HL-60 (cell line): ENCODE measurements around the gene RNLS.

Source experiments
- DNase-seq, 2 experiments: peaks; one replicate each; pipeline ENCODE4 v3.0.0-alpha.2; 2010 to 2020; ENCODE audit warnings: low read depth in 1 of 2, low spot score in 1 of 2
- H3K27ac ChIP-seq: fragments of 250-450 bp; sonication (Bioruptor Pico); replicated peaks from 2 replicates; pipeline ENCODE4 v1.5.1; 2020; ENCODE audit warnings: mild to moderate bottlenecking, moderate library complexity
- H3K27me3 ChIP-seq: fragments of 250-450 bp; sonication (Bioruptor Pico); 2 replicates; pipeline ENCODE4 v1.5.1; 2021; ENCODE audit warnings: mild to moderate bottlenecking, moderate library complexity; ENCODE audit not compliant: insufficient read depth, poor library complexity, severe bottlenecking
- H3K4me3 ChIP-seq: replicated peaks from 2 replicates; pipeline ENCODE4 v1.5.1; 2011; ENCODE audit warnings: mild to moderate bottlenecking, control low read depth, low read length; ENCODE audit not compliant: insufficient read depth
- GABPA ChIP-seq: IDR thresholded peaks from 2 replicates; pipeline ENCODE4 v1.6.1; 2012; ENCODE audit warnings: low read depth
- POLR2AphosphoS5 ChIP-seq: IDR thresholded peaks from 2 replicates; pipeline ENCODE4 v1.6.1; 2012; ENCODE audit warnings: low read depth
- SPI1 ChIP-seq: IDR thresholded peaks from 2 replicates; pipeline ENCODE4 v1.6.1; 2012; ENCODE audit warnings: low read depth, mild to moderate bottlenecking, borderline replicate concordance
- TF ChIP-seq, protein P1 (sequence below): IDR thresholded peaks from 2 replicates; pipeline ENCODE4 v1.6.1; 2012; ENCODE audit warnings: low read depth; ENCODE audit not compliant: insufficient replicate concordance
- TF ChIP-seq, protein P2 (sequence below): IDR thresholded peaks from one replicate; pipeline ENCODE4 v1.5.1; 2011; ENCODE audit warnings: low read length, control low read depth, inconsistent platforms; ENCODE audit not compliant: insufficient read depth

RNLS gene

DNA sequence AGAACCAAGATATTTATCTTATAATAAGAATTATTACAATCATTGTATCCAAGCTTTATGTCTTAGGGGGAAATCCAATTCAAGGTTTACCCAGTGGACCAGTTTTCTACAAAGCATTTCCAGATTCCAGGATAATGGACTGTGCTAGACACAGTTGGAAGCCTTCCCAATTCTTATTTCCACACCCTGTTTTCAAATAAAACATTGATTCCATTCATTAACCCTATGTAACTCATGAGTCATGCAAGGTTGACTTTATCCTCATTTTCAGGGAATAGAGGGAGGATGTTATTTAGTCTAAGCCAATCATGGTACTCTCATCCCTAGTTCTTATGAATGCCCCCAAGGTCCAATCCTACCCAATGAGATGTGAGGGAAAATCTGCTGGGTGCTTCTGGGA, 145.7 kb downstream of the RNLS start:
- no peak for DNase-seq
- TF ChIP-seq GABPA, result no peak
- TF ChIP-seq, protein P1, sequence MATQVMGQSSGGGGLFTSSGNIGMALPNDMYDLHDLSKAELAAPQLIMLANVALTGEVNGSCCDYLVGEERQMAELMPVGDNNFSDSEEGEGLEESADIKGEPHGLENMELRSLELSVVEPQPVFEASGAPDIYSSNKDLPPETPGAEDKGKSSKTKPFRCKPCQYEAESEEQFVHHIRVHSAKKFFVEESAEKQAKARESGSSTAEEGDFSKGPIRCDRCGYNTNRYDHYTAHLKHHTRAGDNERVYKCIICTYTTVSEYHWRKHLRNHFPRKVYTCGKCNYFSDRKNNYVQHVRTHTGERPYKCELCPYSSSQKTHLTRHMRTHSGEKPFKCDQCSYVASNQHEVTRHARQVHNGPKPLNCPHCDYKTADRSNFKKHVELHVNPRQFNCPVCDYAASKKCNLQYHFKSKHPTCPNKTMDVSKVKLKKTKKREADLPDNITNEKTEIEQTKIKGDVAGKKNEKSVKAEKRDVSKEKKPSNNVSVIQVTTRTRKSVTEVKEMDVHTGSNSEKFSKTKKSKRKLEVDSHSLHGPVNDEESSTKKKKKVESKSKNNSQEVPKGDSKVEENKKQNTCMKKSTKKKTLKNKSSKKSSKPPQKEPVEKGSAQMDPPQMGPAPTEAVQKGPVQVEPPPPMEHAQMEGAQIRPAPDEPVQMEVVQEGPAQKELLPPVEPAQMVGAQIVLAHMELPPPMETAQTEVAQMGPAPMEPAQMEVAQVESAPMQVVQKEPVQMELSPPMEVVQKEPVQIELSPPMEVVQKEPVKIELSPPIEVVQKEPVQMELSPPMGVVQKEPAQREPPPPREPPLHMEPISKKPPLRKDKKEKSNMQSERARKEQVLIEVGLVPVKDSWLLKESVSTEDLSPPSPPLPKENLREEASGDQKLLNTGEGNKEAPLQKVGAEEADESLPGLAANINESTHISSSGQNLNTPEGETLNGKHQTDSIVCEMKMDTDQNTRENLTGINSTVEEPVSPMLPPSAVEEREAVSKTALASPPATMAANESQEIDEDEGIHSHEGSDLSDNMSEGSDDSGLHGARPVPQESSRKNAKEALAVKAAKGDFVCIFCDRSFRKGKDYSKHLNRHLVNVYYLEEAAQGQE, result no peak
- TF ChIP-seq POLR2AphosphoS5, result no peak
- TF ChIP-seq, protein P2, sequence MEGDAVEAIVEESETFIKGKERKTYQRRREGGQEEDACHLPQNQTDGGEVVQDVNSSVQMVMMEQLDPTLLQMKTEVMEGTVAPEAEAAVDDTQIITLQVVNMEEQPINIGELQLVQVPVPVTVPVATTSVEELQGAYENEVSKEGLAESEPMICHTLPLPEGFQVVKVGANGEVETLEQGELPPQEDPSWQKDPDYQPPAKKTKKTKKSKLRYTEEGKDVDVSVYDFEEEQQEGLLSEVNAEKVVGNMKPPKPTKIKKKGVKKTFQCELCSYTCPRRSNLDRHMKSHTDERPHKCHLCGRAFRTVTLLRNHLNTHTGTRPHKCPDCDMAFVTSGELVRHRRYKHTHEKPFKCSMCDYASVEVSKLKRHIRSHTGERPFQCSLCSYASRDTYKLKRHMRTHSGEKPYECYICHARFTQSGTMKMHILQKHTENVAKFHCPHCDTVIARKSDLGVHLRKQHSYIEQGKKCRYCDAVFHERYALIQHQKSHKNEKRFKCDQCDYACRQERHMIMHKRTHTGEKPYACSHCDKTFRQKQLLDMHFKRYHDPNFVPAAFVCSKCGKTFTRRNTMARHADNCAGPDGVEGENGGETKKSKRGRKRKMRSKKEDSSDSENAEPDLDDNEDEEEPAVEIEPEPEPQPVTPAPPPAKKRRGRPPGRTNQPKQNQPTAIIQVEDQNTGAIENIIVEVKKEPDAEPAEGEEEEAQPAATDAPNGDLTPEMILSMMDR, result no peak
- TF ChIP-seq SPI1, result no peak
- no peak overlapping the region for H3K27ac ChIP-seq
- no peak overlapping the region for H3K4me3 ChIP-seq
- no peaks in the 10 kb centered on the region for H3K27me3 ChIP-seq

DNA sequence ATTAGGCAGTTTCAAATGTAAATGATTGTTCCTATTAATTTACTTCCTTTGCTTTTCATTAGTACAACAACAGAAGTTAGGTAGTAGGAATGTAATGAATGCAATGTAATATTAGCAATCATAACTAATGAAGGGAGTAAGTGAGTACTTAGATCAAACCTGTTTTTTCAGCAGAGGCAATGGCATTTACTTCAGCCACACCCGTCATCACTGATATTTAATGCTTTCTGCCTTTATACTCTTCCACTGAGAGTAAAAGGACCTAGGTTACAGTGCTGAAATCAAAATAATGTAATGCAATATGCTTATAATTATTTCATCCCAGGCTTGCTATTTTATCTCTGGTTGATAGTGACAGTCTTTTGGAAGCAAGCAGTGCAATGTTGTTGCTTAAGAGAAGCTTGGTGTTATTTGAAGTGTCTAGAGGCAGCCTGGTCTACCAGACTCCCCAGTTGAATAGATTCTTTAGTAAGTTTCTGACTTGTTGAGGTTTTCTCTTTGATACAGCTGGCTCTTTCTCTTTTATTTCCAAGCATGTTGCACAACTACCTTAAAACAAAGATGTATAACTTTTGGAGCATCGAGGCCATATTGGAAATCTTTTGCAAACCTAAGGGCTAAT, 149.4 kb downstream of the RNLS start:
- no peak overlapping the region for H3K4me3 ChIP-seq
- no peaks in the 10 kb centered on the region for H3K27me3 ChIP-seq
- TF ChIP-seq GABPA (no peak), SPI1 (no peak)
- TF ChIP-seq, protein P2, result no peak
- DNase-seq, result no peak
- H3K27ac ChIP-seq, result no peak overlapping the region

DNA sequence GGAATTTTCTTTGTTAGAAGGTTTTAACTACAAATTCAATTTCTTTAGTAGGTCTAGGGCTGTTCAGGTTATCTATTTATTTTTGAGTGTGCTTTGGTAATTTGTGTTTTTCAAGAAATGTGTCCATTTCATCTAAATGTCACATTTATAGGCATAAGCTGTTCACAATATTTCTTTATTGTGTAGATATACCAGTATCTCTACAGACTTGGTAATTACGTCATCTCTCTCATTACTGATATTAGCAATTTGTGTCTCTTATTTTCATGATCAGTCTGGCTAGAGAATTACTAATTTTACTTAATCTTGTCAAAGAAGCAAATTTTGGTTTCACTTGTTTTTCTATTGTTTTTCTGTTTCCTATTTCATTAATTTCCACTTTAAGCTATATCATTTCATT, 152.0 kb downstream of the RNLS start:
- Histone ChIP-seq H3K4me3 (no peak overlapping the region), H3K27ac (no peak overlapping the region), H3K27me3 (no peaks in the 10 kb centered on the region)
- DNase-seq, result no peak
- TF ChIP-seq, protein P1, result no peak
- TF ChIP-seq, protein P2, result no peak
- no peak for TF ChIP-seq SPI1
- TF ChIP-seq GABPA, result no peak
- TF ChIP-seq POLR2AphosphoS5, result no peak

DNA sequence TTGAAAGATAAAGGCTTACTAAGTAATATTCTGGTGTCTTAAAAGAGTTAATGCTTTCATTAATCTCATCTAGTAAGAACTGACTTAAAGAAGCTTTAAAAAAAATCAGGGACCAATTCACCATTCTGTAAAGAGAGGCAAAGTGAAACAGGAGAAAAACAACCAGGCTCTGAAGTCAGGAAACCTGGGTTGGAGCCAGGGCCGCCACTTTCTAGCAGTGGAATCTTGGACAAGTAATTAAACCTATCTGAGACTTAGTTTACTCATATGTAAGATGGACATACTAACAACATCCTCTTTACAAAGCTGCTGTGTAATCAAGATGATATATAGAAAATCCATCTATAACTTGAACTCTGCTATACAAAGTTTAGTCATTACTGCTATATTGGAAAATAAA, 154.1 kb downstream of the RNLS start:
- no peak for DNase-seq
- H3K4me3 ChIP-seq, result no peak overlapping the region
- no peak overlapping the region for H3K27ac ChIP-seq
- no peaks in the 10 kb centered on the region for H3K27me3 ChIP-seq
- TF ChIP-seq SPI1 (no peak), POLR2AphosphoS5 (no peak), GABPA (no peak)
- TF ChIP-seq, protein P2, result no peak
- TF ChIP-seq, protein P1, result no peak
